K562 (cell line): ENCODE results near the gene NINJ2.

Experiments
- CTCF ChIP-seq, 3 experiments: IDR thresholded peaks in 2 of 3; conservative IDR thresholded peaks in 1 of 3; 2 replicates each; pipeline ENCODE4 v1.5.1; 2011 to 2012; ENCODE audit warnings: low read length in 3 of 3, mild to moderate bottlenecking in 3 of 3, control low read depth in 2 of 3, improper control_type of control experiment in 1 of 3, inconsistent platforms in 1 of 3, low read depth in 1 of 3, mixed read lengths in 1 of 3, moderate library complexity in 1 of 3; ENCODE audit not compliant: insufficient read depth in 2 of 3
- NFIC ChIP-seq: fragments of 450-650 bp; IDR thresholded peaks from 2 replicates; pipeline ENCODE4 v1.6.1; 2017; ENCODE audit warnings: mild to moderate bottlenecking, inconsistent platforms
- POLR2A ChIP-seq: fragments of 450-650 bp; conservative IDR thresholded peaks from 2 replicates; pipeline ENCODE4 v1.6.1; 2016
- ZNF274 ChIP-seq: IDR thresholded peaks from 2 replicates; pipeline ENCODE4 v1.6.1; 2011; ENCODE audit warnings: low read depth, mild to moderate bottlenecking, low read length, moderate library complexity, borderline replicate concordance
- ZNF384 ChIP-seq: IDR thresholded peaks from 2 replicates; pipeline ENCODE4 v1.6.1; 2012; ENCODE audit warnings: low read depth, low read length, improper control_type of control experiment

DNA sequence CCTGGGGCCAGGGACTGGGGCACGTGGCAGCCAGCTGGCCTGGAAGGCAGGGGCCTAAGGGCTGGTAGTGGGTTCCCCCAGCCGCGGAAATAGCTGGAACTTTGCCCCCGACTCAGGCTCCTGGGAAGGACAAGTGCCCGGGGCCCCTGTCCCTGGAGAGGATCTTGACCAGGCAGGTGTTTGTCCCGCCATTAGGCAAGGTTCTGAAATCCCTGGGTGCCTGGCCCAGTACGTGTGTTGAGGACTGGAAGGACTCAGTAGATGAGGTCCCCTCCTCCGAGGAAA is 109.3 kb downstream of the NINJ2 start:
- TF ChIP-seq CTCF (IDR thresholded peaks at IDR 0.05 in 2 of 3, conservative IDR thresholded peaks at IDR 0.05 in 1 of 3; ENCODE audit: insufficient read depth in 2 of 3, low read depth in 1 of 3, low read length in 3 of 3), result no peak
- TF ChIP-seq ZNF384, result no peak
- TF ChIP-seq ZNF274, result no peak
- TF ChIP-seq POLR2A, result no peak
- no peak for TF ChIP-seq NFIC
